T-cell (primary cell): ENCODE data around the gene SRGAP1. TPM values are rescaled to one million over a fixed set of nuclear protein-coding genes. Genes with fewer than 3 reads are reported as not detected.

ENCODE experiments used
- ATAC-seq, 4 experiments: fragments of 200-7000 bp in 3 of 4; fragments of 150-1000 bp in 1 of 4; cut with Tn5 transposase; replicated peaks in 1 of 4; 1 replicate in 3 of 4; 2 replicates in 1 of 4; pipeline ENCODE4 v1.10.0; 2021; ENCODE audit warnings: moderate library complexity in 3 of 4, mild to moderate bottlenecking in 2 of 4, moderate number of reproducible peaks in 1 of 4
- CTCF ChIA-PET, 2 donors: fragments of 300-600 bp; sonication (Branson Sonifier 250); formaldehyde crosslinking; loops; one replicate each; lab custom pipeline; 2022; ENCODE audit warnings: antibody characterized with exemption in 2 of 2; lab: Charles Lee
- POLR2A ChIA-PET, 2 donors: fragments of 300-600 bp; sonication (Branson Sonifier 250); formaldehyde crosslinking; loops; one replicate each; lab custom pipeline; 2022; ENCODE audit warnings: antibody characterized with exemption in 2 of 2; lab: Charles Lee
- DNase-seq, 35 experiments: peaks; one replicate each; pipeline versions ENCODE4 v3.0.0 to v3.0.0-alpha.2; 2013 to 2023
- H3K27ac ChIP-seq: one replicate; pipeline ENCODE4 v1.5.1; 2013; ENCODE audit warnings: low read length
- H3K27me3 ChIP-seq, 2 experiments: replicated peaks in 1 of 2; 1 replicate in 1 of 2; 2 replicates in 1 of 2; pipeline versions ENCODE4 v1.6.1 to v1.7.0; 2013; ENCODE audit warnings: low read length in 1 of 2, mixed read lengths in 1 of 2; ENCODE audit not compliant: control insufficient read depth in 2 of 2, insufficient read depth in 2 of 2; ENCODE audit errors: extremely low read depth in 1 of 2
- H3K36me3 ChIP-seq, 2 donors: 1 replicate in 1 of 2; 2 replicates in 1 of 2; pipeline versions ENCODE4 v1.6.1 to v1.7.0; 2013; ENCODE audit warnings: low read length in 1 of 2; ENCODE audit not compliant: control insufficient read depth in 2 of 2, insufficient read depth in 1 of 2; ENCODE audit errors: extremely low read depth in 1 of 2
- H3K4me1 ChIP-seq, 2 experiments: 1 replicate in 1 of 2; 2 replicates in 1 of 2; pipeline versions ENCODE4 v1.6.1 to v1.7.0; 2013; ENCODE audit warnings: low read length in 2 of 2, mixed read lengths in 1 of 2; ENCODE audit not compliant: insufficient read depth in 2 of 2, control insufficient read depth in 1 of 2; ENCODE audit errors: extremely low read depth in 1 of 2
- H3K4me3 ChIP-seq, 2 donors: 1 replicate in 1 of 2; 2 replicates in 1 of 2; pipeline versions ENCODE4 v1.5.1 to v1.7.0; 2013; ENCODE audit warnings: mild to moderate bottlenecking in 2 of 2, low read length in 1 of 2, moderate library complexity in 1 of 2; ENCODE audit not compliant: control insufficient read depth in 1 of 2; ENCODE audit errors: extremely low read depth in 1 of 2
- H3K9me3 ChIP-seq: 2 replicates; pipeline ENCODE4 v1.7.0; 2013
- H3K27ac Mint-ChIP-seq, 2 donors: one replicate each; pipeline ENCODE4 v1.8.0; 2020 to 2021; ENCODE audit warnings: mild to moderate bottlenecking in 2 of 2, mixed read lengths in 2 of 2
- H3K27me3 Mint-ChIP-seq, 2 donors: one replicate each; pipeline ENCODE4 v1.8.0; 2021 to 2022; ENCODE audit warnings: mixed read lengths in 2 of 2
- H3K36me3 Mint-ChIP-seq: one replicate; pipeline ENCODE4 v1.8.0; 2021; ENCODE audit warnings: mixed read lengths
- H3K4me1 Mint-ChIP-seq, 3 donors: one replicate each; pipeline ENCODE4 v1.8.0; 2020 to 2022; ENCODE audit warnings: mixed read lengths in 3 of 3, mild to moderate bottlenecking in 1 of 3
- H3K4me3 Mint-ChIP-seq, 3 donors: one replicate each; pipeline ENCODE4 v1.8.0; 2020 to 2022; ENCODE audit warnings: mild to moderate bottlenecking in 3 of 3, mixed read lengths in 3 of 3, moderate library complexity in 3 of 3
- H3K9me3 Mint-ChIP-seq, 3 donors: one replicate each; pipeline ENCODE4 v1.8.0; 2020 to 2022; ENCODE audit warnings: mixed read lengths in 3 of 3
- WGBS: methylation state at CpG from one replicate; pipeline ENCODE4 v1.1.5; 2013; ENCODE audit warnings: missing lambda C conversion rate; ENCODE audit not compliant: insufficient coverage; 5-methylcytosine and 5-hydroxymethylcytosine counted together
- total RNA-seq, 35 experiments: library from RNA in 6 of 35; stranded (reverse) in 6 of 35; fragments of 120-200 nt in 1 of 35; gene quantifications; one replicate each; pipeline versions ENCODE4 v1.2.1 to v1.2.4 and lab custom pipeline; 2013 to 2026

Gene SRGAP1
- total RNA-seq, 5 donors from 2014 or later (not counting 1 experiment from before 2014, with no cell fraction given): 0.07 to 0.38 (median 0.17) TPM; not detected in 1

- DNase-seq: no peak
- Histone ChIP-seq H3K4me1 (no peaks in the 10 kb centered on the region), H3K27me3 (no peaks in the 10 kb centered on the region), H3K27ac (no peak overlapping the region), H3K36me3 (no peaks in the 10 kb centered on the region), H3K4me3 (no peak overlapping the region), H3K9me3 (no peaks in the 10 kb centered on the region)
- WGBS: no CpG with 5 or more reads among the region's 3 CpGs
- peaks cover 0 to 2% of the 10 kb centered on the region in 2 donors for H3K27me3 Mint-ChIP-seq
- ChIA-PET POLR2A (no interaction called here), CTCF (no interaction called here)
- H3K4me1 Mint-ChIP-seq: no peaks in the 10 kb centered on the region
- no peaks in the 10 kb centered on the region for H3K9me3 Mint-ChIP-seq
- no peak for ATAC-seq
- no peak overlapping the region for H3K27ac Mint-ChIP-seq
- no peaks in the 10 kb centered on the region for H3K36me3 Mint-ChIP-seq
- no peak overlapping the region for H3K4me3 Mint-ChIP-seq
Measured at GRCh38 chr12:63917477-63917862, 73.0 kb downstream of the SRGAP1 start.

GRCh38 chr12:63917864-63918799 is 73.6 kb downstream of the SRGAP1 start:
- no peaks in the 10 kb centered on the region for H3K9me3 ChIP-seq
- ChIA-PET POLR2A (no interaction called here), CTCF (no interaction called here)
- H3K27me3 ChIP-seq: no peaks in the 10 kb centered on the region
- no peak overlapping the region for H3K27ac ChIP-seq
- no peaks in the 10 kb centered on the region for H3K4me1 ChIP-seq
- peaks cover 0 to 2% of the 10 kb centered on the region in 2 donors for H3K27me3 Mint-ChIP-seq
- ATAC-seq (no peak), DNase-seq (no peak)
- no peaks in the 10 kb centered on the region for H3K36me3 ChIP-seq
- no peaks in the 10 kb centered on the region for H3K9me3 Mint-ChIP-seq
- WGBS: 76% methylated on average over 6 of the region's 10 CpGs
- H3K27ac Mint-ChIP-seq: no peak overlapping the region
- no peak overlapping the region for H3K4me3 Mint-ChIP-seq
- no peak overlapping the region for H3K4me3 ChIP-seq
- H3K4me1 Mint-ChIP-seq: no peaks in the 10 kb centered on the region
- no peaks in the 10 kb centered on the region for H3K36me3 Mint-ChIP-seq

- Mint-ChIP-seq H3K27me3 (peaks cover 0 to 2% of the 10 kb centered on the region in 2 donors), H3K27ac (no peak overlapping the region), H3K4me3 (no peak overlapping the region), H3K9me3 (no peaks in the 10 kb centered on the region), H3K4me1 (no peaks in the 10 kb centered on the region), H3K36me3 (no peaks in the 10 kb centered on the region)
- POLR2A ChIA-PET: no interaction called here
- no peaks in the 10 kb centered on the region for H3K27me3 ChIP-seq
- no peak overlapping the region for H3K27ac ChIP-seq
- H3K4me3 ChIP-seq: no peak overlapping the region
- no peaks in the 10 kb centered on the region for H3K36me3 ChIP-seq
- CTCF ChIA-PET: no interaction called here
- no peaks in the 10 kb centered on the region for H3K4me1 ChIP-seq
- 83% methylated on average over 3 of the region's 6 CpGs for WGBS
- no peak for ATAC-seq
- DNase-seq: no peak
- no peaks in the 10 kb centered on the region for H3K9me3 ChIP-seq
Measured at GRCh38 chr12:63918800-63919300, 74.3 kb downstream of the SRGAP1 start.

- Histone ChIP-seq H3K9me3 (no peaks in the 10 kb centered on the region), H3K4me3 (no peak overlapping the region), H3K4me1 (no peaks in the 10 kb centered on the region), H3K36me3 (no peaks in the 10 kb centered on the region), H3K27ac (no peak overlapping the region), H3K27me3 (no peaks in the 10 kb centered on the region)
- ChIA-PET POLR2A (no interaction called here), CTCF (no interaction called here)
- no peak overlapping the region for H3K4me3 Mint-ChIP-seq
- ATAC-seq: no peak
- H3K36me3 Mint-ChIP-seq: no peaks in the 10 kb centered on the region
- H3K27ac Mint-ChIP-seq: no peak overlapping the region
- no CpG with 5 or more reads among the region's 2 CpGs for whole genome bisulfite sequencing
- H3K4me1 Mint-ChIP-seq: no peaks in the 10 kb centered on the region
- H3K9me3 Mint-ChIP-seq: no peaks in the 10 kb centered on the region
- H3K27me3 Mint-ChIP-seq: peaks cover 0 to 2% of the 10 kb centered on the region in 2 donors
- DNase-seq: no peak
Measured at GRCh38 chr12:63919756-63920155, 75.3 kb downstream of the SRGAP1 start.

- 65% methylated on average over 6 of the region's 6 CpGs for WGBS
Measured at GRCh38 chr12:63921157-63921556, 76.7 kb downstream of the SRGAP1 start.

GRCh38 chr12:63922474-63922873 is 78.0 kb downstream of the SRGAP1 start:
- no peaks in the 10 kb centered on the region for H3K36me3 ChIP-seq
- DNase-seq (no peak), ATAC-seq (no peak)
- POLR2A ChIA-PET: interaction anchor here in 1 of 2 donors (0.6 kb wide), 1 partner anchor 8 kb away, joined by 3 read pairs; no protein-coding TSS in a partner anchor
- no peaks in the 10 kb centered on the region for H3K9me3 ChIP-seq
- H3K4me3 ChIP-seq: no peak overlapping the region
- H3K27me3 ChIP-seq: peaks cover 0 to 3% of the 10 kb centered on the region in 2 experiments
- Mint-ChIP-seq H3K27ac (no peak overlapping the region), H3K9me3 (no peaks in the 10 kb centered on the region), H3K27me3 (peaks cover 2 to 3% of the 10 kb centered on the region in 2 donors), H3K36me3 (no peaks in the 10 kb centered on the region), H3K4me1 (no peaks in the 10 kb centered on the region), H3K4me3 (no peak overlapping the region)
- no CpG with 5 or more reads among the region's 1 CpG for WGBS
- H3K4me1 ChIP-seq: no peaks in the 10 kb centered on the region
- CTCF ChIA-PET: no interaction called here
- H3K27ac ChIP-seq: no peak overlapping the region

More at GRCh38 chr12:63921157-63921556, 76.7 kb downstream of the SRGAP1 start:
- Histone ChIP-seq H3K4me3 (no peak overlapping the region), H3K27me3 (no peaks in the 10 kb centered on the region), H3K27ac (no peak overlapping the region), H3K4me1 (no peaks in the 10 kb centered on the region), H3K9me3 (no peaks in the 10 kb centered on the region), H3K36me3 (no peaks in the 10 kb centered on the region)
- no peak for ATAC-seq
- H3K36me3 Mint-ChIP-seq: no peaks in the 10 kb centered on the region
- DNase-seq: no peak
- ChIA-PET POLR2A (no interaction called here), CTCF (no interaction called here)
- no peaks in the 10 kb centered on the region for H3K9me3 Mint-ChIP-seq
- H3K4me1 Mint-ChIP-seq: no peaks in the 10 kb centered on the region
- H3K27me3 Mint-ChIP-seq: peaks cover 0 to 2% of the 10 kb centered on the region in 2 donors
- H3K27ac Mint-ChIP-seq: no peak overlapping the region
- no peak overlapping the region for H3K4me3 Mint-ChIP-seq
